Chondrocyte (in vitro differentiated cells): ENCODE measurements around the gene AGPS. TPM values are rescaled to one million over a fixed set of nuclear protein-coding genes. Genes with fewer than 3 reads are reported as not detected.

Source experiments
- DNase-seq: peaks from one replicate; pipeline ENCODE4 v3.0.0; 2021; ENCODE audit warnings: mixed read lengths, low spot score
- H3K27ac Mint-ChIP-seq: one replicate; pipeline ENCODE4 v1.8.0; 2021; ENCODE audit warnings: mild to moderate bottlenecking, moderate library complexity, mixed read lengths; ENCODE audit not compliant: unreplicated experiment
- H3K27me3 Mint-ChIP-seq: 2 replicates; pipeline ENCODE4 v1.8.0; 2021; ENCODE audit warnings: low read depth, mixed read lengths
- H3K36me3 Mint-ChIP-seq: 2 replicates; pipeline ENCODE4 v1.8.0; 2021; ENCODE audit warnings: low read depth, mixed read lengths
- H3K4me1 Mint-ChIP-seq: 2 replicates; pipeline ENCODE4 v1.8.0; 2021; ENCODE audit warnings: low read depth, mild to moderate bottlenecking, mixed read lengths
- H3K4me3 Mint-ChIP-seq: one replicate; pipeline ENCODE4 v1.8.0; 2021; ENCODE audit warnings: mild to moderate bottlenecking, moderate library complexity, mixed read lengths; ENCODE audit not compliant: unreplicated experiment
- H3K9me3 Mint-ChIP-seq: 2 replicates; pipeline ENCODE4 v1.8.0; 2021; ENCODE audit warnings: low read depth, mixed read lengths
- CTCF ChIP-seq: fragments of 200-600 bp; sonication (generic); IDR thresholded peaks from 2 replicates; pipeline ENCODE4 v1.5.0; 2021; ENCODE audit warnings: antibody characterized with exemption, mild to moderate bottlenecking, moderate library complexity
- long read RNA-seq: library from polyadenylated mRNA; stranded (forward); transcript quantifications from one replicate; pipeline ENCODE4 v2.0.0, GENCODE V29; 2021
- total RNA-seq: library from RNA; stranded (reverse); gene quantifications from 3 replicates; pipeline ENCODE4 v1.2.1, GENCODE V29; 2021

AGPS gene
- 40.2 to 49.3 TPM (median 41.5 TPM) in 3 replicates for total RNA-seq
- long read RNA-seq, full-length matches to known transcripts, result 64 of 76 reads
- long read RNA-seq, partial matches to known transcripts, result 3 of 76 reads
- long read RNA-seq, other reads (novel, unspliced or antisense), result 9 of 76 reads

GRCh38 chr2:177392373-177393202 lies at the start of gene AGPS:
Gene AGPS (plus strand): TSS chr2:177392773. CDS start chr2:177392790, 17 bp downstream.
- Mint-ChIP-seq H3K27ac (peak within 1 kb of the TSS; percentile 94), H3K9me3 (no peaks in the 10 kb centered on the region), H3K27me3 (no peaks in the 10 kb centered on the region), H3K4me1 (peaks cover 51% of the 10 kb centered on the region), H3K4me3 (peak within 1 kb of the TSS; percentile 95), H3K36me3 (no peaks in the 10 kb centered on the region)
- TF ChIP-seq CTCF, result peak; percentile 33
- no peak for DNase-seq

DNA sequence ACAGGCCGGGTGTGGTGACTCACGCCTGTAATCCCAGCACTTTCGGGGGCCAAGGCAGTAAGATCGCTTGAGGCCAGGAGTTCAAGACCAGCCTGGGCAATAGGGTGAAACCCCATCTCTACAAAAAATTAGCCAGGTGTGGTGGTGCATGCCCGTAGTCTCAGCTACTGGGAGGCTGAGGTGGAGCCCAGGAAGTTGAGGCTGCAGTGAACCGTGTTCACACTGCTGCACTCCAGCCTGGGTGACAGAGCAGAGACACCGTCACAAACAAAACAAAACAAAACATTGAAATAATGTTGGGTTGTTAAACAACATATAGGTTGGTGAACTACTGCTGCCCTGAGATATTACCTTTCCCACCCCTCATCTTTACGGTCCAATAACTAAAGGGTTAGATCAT lies 48.8 kb upstream of the AGPS start:
- no peaks in the 10 kb centered on the region for H3K36me3 Mint-ChIP-seq
- H3K27me3 Mint-ChIP-seq, result no peaks in the 10 kb centered on the region

DNA sequence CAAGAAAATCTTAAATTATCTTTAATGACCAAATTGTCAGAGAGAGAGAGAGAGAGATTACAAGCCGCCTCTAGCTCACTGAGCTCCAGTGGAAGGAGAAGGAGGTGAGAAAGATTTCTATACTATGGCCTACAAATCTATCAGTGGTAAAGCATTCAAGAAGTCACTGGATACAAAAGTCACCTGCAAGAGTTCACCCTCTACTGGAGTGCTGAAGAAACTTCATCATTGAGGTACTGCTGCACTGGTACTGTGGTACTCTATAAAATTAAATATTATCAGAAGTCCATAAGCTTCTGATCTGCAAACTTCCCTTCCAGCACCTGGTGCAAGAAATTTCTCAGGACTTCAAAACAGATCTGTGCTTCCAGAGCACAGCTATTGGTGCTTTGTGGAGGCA lies 48.3 kb upstream of the AGPS start:
- no peaks in the 10 kb centered on the region for H3K9me3 Mint-ChIP-seq
- H3K4me3 Mint-ChIP-seq, result no peak overlapping the region
- H3K36me3 Mint-ChIP-seq, result no peaks in the 10 kb centered on the region

More for the DNA sequence above, 48.8 kb upstream of the AGPS start:
- no peak for DNase-seq
- Mint-ChIP-seq H3K4me1 (no peaks in the 10 kb centered on the region), H3K9me3 (no peaks in the 10 kb centered on the region), H3K4me3 (no peak overlapping the region), H3K27ac (no peak overlapping the region)
- no peak for TF ChIP-seq CTCF

DNA sequence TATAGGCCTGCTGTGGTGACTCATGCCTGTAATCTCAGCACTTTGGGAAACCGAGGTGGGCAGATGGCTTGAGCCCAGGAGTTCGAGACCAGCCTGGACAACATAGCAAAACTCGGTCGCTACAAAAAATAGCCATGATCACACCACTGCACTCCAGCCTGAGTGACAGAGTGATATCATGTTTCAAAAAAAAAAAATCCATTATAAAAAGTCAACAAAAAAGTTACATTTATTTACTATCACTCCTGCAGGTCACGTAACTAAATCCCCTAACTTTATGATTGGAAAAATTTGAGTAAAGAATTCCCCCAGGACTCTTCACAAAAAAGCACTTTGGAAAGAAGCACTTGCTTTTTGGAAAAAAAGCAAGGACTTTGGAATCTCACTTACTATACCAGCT lies 46.4 kb upstream of the AGPS start:
- no peak for DNase-seq
- H3K9me3 Mint-ChIP-seq, result no peaks in the 10 kb centered on the region
- TF ChIP-seq CTCF, result no peak
- no peak overlapping the region for H3K4me3 Mint-ChIP-seq
- H3K27ac Mint-ChIP-seq, result no peak overlapping the region
- no peaks in the 10 kb centered on the region for H3K36me3 Mint-ChIP-seq
- H3K27me3 Mint-ChIP-seq, result no peaks in the 10 kb centered on the region
- no peaks in the 10 kb centered on the region for H3K4me1 Mint-ChIP-seq

More for the DNA sequence above, 48.3 kb upstream of the AGPS start:
- Mint-ChIP-seq H3K27ac (no peak overlapping the region), H3K4me1 (no peaks in the 10 kb centered on the region), H3K27me3 (no peaks in the 10 kb centered on the region)
- no peak for DNase-seq
- no peak for TF ChIP-seq CTCF

GRCh38 chr2:177347570-177347969 lies 45.0 kb upstream of the AGPS start:
- no peak for DNase-seq
- Mint-ChIP-seq H3K27ac (no peak overlapping the region), H3K36me3 (no peaks in the 10 kb centered on the region), H3K4me3 (no peak overlapping the region), H3K4me1 (peaks cover 3% of the 10 kb centered on the region), H3K9me3 (no peaks in the 10 kb centered on the region), H3K27me3 (no peaks in the 10 kb centered on the region)
- no peak for TF ChIP-seq CTCF
